Osteocyte (in vitro differentiated cells): Measurements from ENCODE around the gene NACC2. TPM values are rescaled to one million over a fixed set of nuclear protein-coding genes. Genes with fewer than 3 reads are reported as not detected.

Source experiments
- DNase-seq: peaks from one replicate; pipeline ENCODE4 v3.0.0; 2021; ENCODE audit warnings: mixed read lengths; ENCODE audit not compliant: unreplicated experiment; ENCODE audit errors: extremely low spot score
- H3K27ac Mint-ChIP-seq: one replicate; pipeline ENCODE4 v1.8.0; 2021; ENCODE audit warnings: mild to moderate bottlenecking, mixed read lengths; ENCODE audit not compliant: unreplicated experiment
- H3K27me3 Mint-ChIP-seq: one replicate; pipeline ENCODE4 v1.8.0; 2021; ENCODE audit warnings: mixed read lengths; ENCODE audit not compliant: unreplicated experiment
- H3K36me3 Mint-ChIP-seq: one replicate; pipeline ENCODE4 v1.8.0; 2021; ENCODE audit warnings: mixed read lengths; ENCODE audit not compliant: unreplicated experiment
- H3K4me1 Mint-ChIP-seq: one replicate; pipeline ENCODE4 v1.8.0; 2021; ENCODE audit warnings: mixed read lengths; ENCODE audit not compliant: unreplicated experiment
- H3K4me3 Mint-ChIP-seq: one replicate; pipeline ENCODE4 v1.8.0; 2021; ENCODE audit warnings: mild to moderate bottlenecking, moderate library complexity, mixed read lengths; ENCODE audit not compliant: unreplicated experiment
- H3K9me3 Mint-ChIP-seq: one replicate; pipeline ENCODE4 v1.8.0; 2021; ENCODE audit warnings: mixed read lengths; ENCODE audit not compliant: unreplicated experiment
- CTCF ChIP-seq: fragments of 200-600 bp; sonication (generic); IDR thresholded peaks from 2 replicates; pipeline ENCODE4 v1.5.0; 2021; ENCODE audit warnings: antibody characterized with exemption, mild to moderate bottlenecking, moderate library complexity
- total RNA-seq: library from RNA; stranded (reverse); gene quantifications from 2 replicates; pipeline ENCODE4 v1.2.1, GENCODE V29; 2021

The NACC2 gene
- total RNA-seq, 1 donor from 2014 or later = 40.1 TPM

DNA sequence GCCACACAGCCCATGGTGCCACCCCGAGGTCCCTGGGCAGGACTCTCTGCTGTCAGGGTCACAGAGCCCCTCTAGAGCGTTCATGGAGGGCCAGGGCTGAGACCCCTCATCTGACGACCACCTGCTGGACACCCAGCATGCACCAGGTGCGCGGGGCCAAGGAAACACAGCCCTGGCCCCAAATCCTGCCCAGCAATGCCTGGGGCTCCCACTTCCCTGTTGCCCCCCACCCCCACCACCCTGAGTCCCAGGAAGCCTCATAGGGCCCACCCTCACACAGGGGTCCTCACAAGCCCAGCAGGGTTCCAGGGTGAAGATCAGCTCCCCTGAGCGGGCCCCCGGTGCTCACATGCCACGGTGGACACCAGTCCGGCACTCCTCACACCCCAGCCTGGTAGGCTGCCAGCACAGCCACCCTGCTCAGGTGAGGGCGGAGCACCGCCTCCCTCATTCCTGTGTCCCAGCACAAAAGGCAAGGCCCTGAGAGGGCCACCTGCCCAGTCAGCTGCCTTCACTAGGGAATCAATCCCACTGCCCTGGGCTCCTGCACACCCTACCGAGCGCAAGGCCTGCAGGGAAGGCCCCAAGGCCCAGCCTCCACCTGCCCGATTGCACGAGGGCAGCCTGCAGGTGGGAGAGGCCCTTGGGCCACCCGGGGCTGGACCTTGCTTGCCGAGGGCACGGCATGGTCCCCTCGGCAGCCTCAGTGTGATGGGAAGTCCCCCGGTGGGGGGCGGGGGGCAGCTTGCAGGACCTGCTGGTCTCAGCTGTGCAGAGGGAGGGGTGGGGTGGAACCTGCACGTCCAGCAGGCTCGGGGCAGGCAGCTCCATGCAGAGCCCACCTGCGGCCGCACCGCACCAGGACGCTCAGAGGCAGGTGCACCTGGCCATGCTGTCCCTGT, 77.5 kb downstream of the NACC2 start:
- Mint-ChIP-seq H3K4me3 (no peak overlapping the region), H3K9me3 (no peaks in the 10 kb centered on the region), H3K27ac (no peak overlapping the region), H3K36me3 (peaks cover 11% of the 10 kb centered on the region), H3K4me1 (peaks cover 6% of the 10 kb centered on the region), H3K27me3 (no peaks in the 10 kb centered on the region)
- no peak for TF ChIP-seq CTCF
- no peak for DNase-seq

- Mint-ChIP-seq H3K4me3 (no peak overlapping the region), H3K36me3 (peaks cover 13% of the 10 kb centered on the region), H3K9me3 (no peaks in the 10 kb centered on the region), H3K27me3 (no peaks in the 10 kb centered on the region), H3K4me1 (peaks cover 13% of the 10 kb centered on the region), H3K27ac (no peak overlapping the region)
- no peak for TF ChIP-seq CTCF
- no peak for DNase-seq
Observed at GRCh38 chr9:136016572-136017288, 78.4 kb downstream of the NACC2 start.

DNA sequence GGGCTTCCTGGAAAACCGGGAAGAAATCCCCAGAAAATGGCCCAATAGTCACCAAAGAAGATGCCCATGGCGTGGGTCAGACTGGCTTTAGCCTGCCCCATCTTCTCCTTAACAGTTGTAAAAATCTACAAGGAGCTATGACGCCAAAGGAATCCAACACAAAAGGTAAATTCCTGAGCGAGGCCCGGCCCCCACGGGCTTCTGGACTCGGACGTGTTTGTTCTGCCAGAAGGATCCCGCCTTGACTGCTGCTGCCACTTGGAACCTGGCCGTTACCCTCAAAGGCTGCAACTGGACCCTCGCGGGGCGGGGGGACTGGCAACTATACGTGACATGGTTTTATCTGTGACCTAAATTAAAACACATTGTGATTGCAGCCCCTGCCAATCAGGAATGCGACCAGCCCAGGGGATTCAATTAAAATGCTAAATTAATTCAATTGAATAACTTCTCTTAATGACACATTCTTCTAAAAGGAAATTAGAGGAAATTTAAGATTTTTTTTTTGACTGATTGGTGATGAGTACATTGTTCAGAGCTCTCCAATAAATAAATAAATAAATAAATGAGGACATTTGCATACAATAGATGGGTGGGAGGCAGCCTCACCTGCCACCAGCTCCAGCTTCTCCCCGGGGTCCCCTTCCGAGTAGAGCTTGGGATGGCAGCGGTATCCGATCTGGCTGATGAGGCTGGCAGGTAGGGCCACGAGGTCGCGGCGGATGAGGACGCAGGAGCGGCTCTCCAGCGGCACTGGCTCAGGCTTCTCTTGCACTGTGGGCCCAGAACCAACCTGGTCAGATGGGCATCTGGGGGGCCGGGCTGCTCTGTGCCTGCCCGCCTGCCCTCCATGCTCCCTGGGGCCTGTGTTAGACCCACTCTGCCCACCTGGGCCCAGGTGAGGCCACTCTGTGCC, 79.2 kb downstream of the NACC2 start:
- H3K36me3 Mint-ChIP-seq = peaks cover 10% of the 10 kb centered on the region
- no peak for TF ChIP-seq CTCF
- DNase-seq = no peak
- H3K27ac Mint-ChIP-seq = no peak overlapping the region
- H3K4me1 Mint-ChIP-seq = peaks cover 15% of the 10 kb centered on the region
- H3K27me3 Mint-ChIP-seq = no peaks in the 10 kb centered on the region
- no peaks in the 10 kb centered on the region for H3K9me3 Mint-ChIP-seq
- no peak overlapping the region for H3K4me3 Mint-ChIP-seq

DNA sequence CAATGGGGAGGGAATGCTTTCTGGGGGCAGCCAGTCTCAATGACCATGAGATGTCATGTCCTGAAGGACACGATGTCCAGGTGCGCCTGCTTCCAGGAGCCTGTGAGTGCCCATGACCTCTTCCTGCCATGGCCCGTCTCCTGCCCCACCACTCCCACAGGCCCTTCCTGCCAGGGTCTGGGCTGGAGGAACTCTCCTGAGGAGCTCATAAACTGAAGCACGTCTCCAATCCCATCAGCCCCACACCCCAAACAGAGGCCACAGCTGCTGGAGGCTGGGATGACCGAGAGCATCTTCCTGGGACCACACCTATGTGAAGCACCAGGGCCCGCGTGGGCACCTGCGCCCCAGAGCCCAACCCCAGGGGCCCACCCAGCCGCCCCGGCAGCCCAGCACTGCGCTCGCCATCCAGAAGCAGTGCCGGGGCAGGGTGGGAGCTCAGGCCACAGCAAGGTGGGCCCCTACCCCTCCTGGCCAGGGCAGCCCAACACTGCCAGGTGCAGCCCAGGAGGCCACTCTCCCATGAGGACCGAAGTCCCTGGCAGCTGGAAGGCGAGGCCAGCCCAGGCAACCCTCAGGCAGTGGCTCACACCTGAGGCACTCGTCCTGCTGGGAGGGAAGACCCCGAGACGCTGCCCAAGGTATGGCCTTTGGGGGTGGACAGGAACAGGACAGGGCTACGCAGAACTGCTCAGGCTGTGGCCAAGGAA, 80.0 kb downstream of the NACC2 start:
- Mint-ChIP-seq H3K9me3 (no peaks in the 10 kb centered on the region), H3K27ac (no peak overlapping the region), H3K4me1 (peaks cover 16% of the 10 kb centered on the region), H3K4me3 (no peak overlapping the region), H3K36me3 (peaks cover 10% of the 10 kb centered on the region), H3K27me3 (no peaks in the 10 kb centered on the region)
- DNase-seq = no peak
- TF ChIP-seq CTCF = no peak
